IPS-18a (cell line): ENCODE measurements around the gene CTSW.

Experiments used
- H3K27ac ChIP-seq: one replicate; pipeline ENCODE4 v1.5.1; 2013; ENCODE audit warnings: low read length
- H3K27me3 ChIP-seq: one replicate; pipeline ENCODE4 v1.6.1; 2013; ENCODE audit warnings: mild to moderate bottlenecking, low read length; ENCODE audit not compliant: control insufficient read depth, insufficient read depth
- H3K36me3 ChIP-seq: one replicate; pipeline ENCODE4 v1.6.1; 2013; ENCODE audit warnings: low read depth, low read length; ENCODE audit not compliant: control insufficient read depth
- H3K4me1 ChIP-seq: one replicate; pipeline ENCODE4 v1.6.1; 2013; ENCODE audit warnings: low read depth, low read length; ENCODE audit not compliant: control insufficient read depth
- H3K4me3 ChIP-seq: one replicate; pipeline ENCODE4 v1.5.1; 2013; ENCODE audit warnings: low read length
- H3K9ac ChIP-seq: one replicate; pipeline ENCODE4 v1.6.1; 2013; ENCODE audit warnings: mild to moderate bottlenecking, low read length, moderate library complexity
- H3K9me3 ChIP-seq: one replicate; pipeline ENCODE4 v1.6.1; 2013; ENCODE audit warnings: low read depth, low read length; ENCODE audit not compliant: control insufficient read depth

The CTSW gene

GRCh38 chr11:65863889-65864705 is 15.5 kb upstream of the CTSW start:
- Histone ChIP-seq H3K4me3 (no peak overlapping the region), H3K27me3 (peaks cover 3% of the 10 kb centered on the region), H3K27ac (no peak overlapping the region), H3K36me3 (peaks cover 26% of the 10 kb centered on the region), H3K4me1 (no peaks in the 10 kb centered on the region), H3K9me3 (no peaks in the 10 kb centered on the region), H3K9ac (no peak overlapping the region)

- H3K36me3 ChIP-seq: peaks cover 26% of the 10 kb centered on the region
These were observed 14.7 kb upstream of the CTSW start for GRCh38 chr11:65864706-65865471.

GRCh38 chr11:65865550-65866172 is 14.0 kb upstream of the CTSW start:
- peaks cover 26% of the 10 kb centered on the region for H3K36me3 ChIP-seq
- H3K4me3 ChIP-seq: no peak overlapping the region

More at GRCh38 chr11:65864706-65865471, 14.7 kb upstream of the CTSW start:
- Histone ChIP-seq H3K9me3 (no peaks in the 10 kb centered on the region), H3K27ac (no peak overlapping the region), H3K9ac (no peak overlapping the region), H3K4me3 (no peak overlapping the region), H3K4me1 (no peaks in the 10 kb centered on the region), H3K27me3 (peaks cover 5% of the 10 kb centered on the region)

GRCh38 chr11:65866509-65867283 is 12.9 kb upstream of the CTSW start:
- H3K4me3 ChIP-seq: no peak overlapping the region
- no peaks in the 10 kb centered on the region for H3K9me3 ChIP-seq
- H3K9ac ChIP-seq: no peak overlapping the region
- no peak overlapping the region for H3K27ac ChIP-seq
- H3K27me3 ChIP-seq: peaks cover 5% of the 10 kb centered on the region
- H3K36me3 ChIP-seq: peaks cover 26% of the 10 kb centered on the region
- H3K4me1 ChIP-seq: no peaks in the 10 kb centered on the region

More at GRCh38 chr11:65865550-65866172, 14.0 kb upstream of the CTSW start:
- Histone ChIP-seq H3K9ac (no peak overlapping the region), H3K9me3 (no peaks in the 10 kb centered on the region), H3K4me1 (no peaks in the 10 kb centered on the region), H3K27me3 (peaks cover 5% of the 10 kb centered on the region), H3K27ac (no peak overlapping the region)

GRCh38 chr11:65867284-65868071 is 12.2 kb upstream of the CTSW start:
- Histone ChIP-seq H3K36me3 (peaks cover 24% of the 10 kb centered on the region), H3K9ac (no peak overlapping the region), H3K9me3 (no peaks in the 10 kb centered on the region), H3K27ac (no peak overlapping the region), H3K4me1 (no peaks in the 10 kb centered on the region), H3K4me3 (peak overlapping the region; percentile 65), H3K27me3 (peaks cover 10% of the 10 kb centered on the region)

GRCh38 chr11:65868076-65868667 is 11.5 kb upstream of the CTSW start:
- Histone ChIP-seq H3K36me3 (peaks cover 23% of the 10 kb centered on the region), H3K9ac (no peak overlapping the region)

GRCh38 chr11:65868907-65869306 is 10.7 kb upstream of the CTSW start:
- peaks cover 17% of the 10 kb centered on the region for H3K27me3 ChIP-seq
- no peak overlapping the region for H3K4me3 ChIP-seq
- H3K36me3 ChIP-seq: peaks cover 19% of the 10 kb centered on the region
- H3K4me1 ChIP-seq: peaks cover 4% of the 10 kb centered on the region
- H3K27ac ChIP-seq: no peak overlapping the region
- H3K9me3 ChIP-seq: no peaks in the 10 kb centered on the region
- no peak overlapping the region for H3K9ac ChIP-seq

More at GRCh38 chr11:65868076-65868667, 11.5 kb upstream of the CTSW start:
- Histone ChIP-seq H3K4me3 (peak overlapping the region; percentile 65), H3K27ac (no peak overlapping the region), H3K4me1 (peaks cover 3% of the 10 kb centered on the region), H3K27me3 (peaks cover 15% of the 10 kb centered on the region), H3K9me3 (no peaks in the 10 kb centered on the region)

GRCh38 chr11:65869643-65870306 is 9.9 kb upstream of the CTSW start:
- Histone ChIP-seq H3K4me1 (peaks cover 4% of the 10 kb centered on the region), H3K27ac (no peak overlapping the region), H3K9me3 (no peaks in the 10 kb centered on the region), H3K36me3 (peaks cover 11% of the 10 kb centered on the region), H3K4me3 (no peak overlapping the region), H3K27me3 (peaks cover 17% of the 10 kb centered on the region), H3K9ac (no peak overlapping the region)

GRCh38 chr11:65870307-65870658 is 9.4 kb upstream of the CTSW start:
- no peaks in the 10 kb centered on the region for H3K9me3 ChIP-seq
- H3K4me3 ChIP-seq: no peak overlapping the region
- H3K4me1 ChIP-seq: peaks cover 4% of the 10 kb centered on the region
- H3K9ac ChIP-seq: no peak overlapping the region
- no peak overlapping the region for H3K27ac ChIP-seq
- peaks cover 17% of the 10 kb centered on the region for H3K27me3 ChIP-seq
- peaks cover 6% of the 10 kb centered on the region for H3K36me3 ChIP-seq
